Activated T-cell treated with anti-CD3 and anti-CD28 coated beads, Interleukin-2, amount 50 U/mL, for 72 hours (primary cell): ENCODE results near the gene TSC22D1. TPM values are rescaled to one million over a fixed set of nuclear protein-coding genes. Genes with fewer than 3 reads are reported as not detected.

Source experiments
- ATAC-seq, 2 donors: fragments of 150-1000 bp; cut with Tn5 transposase; replicated peaks in 1 of 2; 2 replicates each; pipeline ENCODE4 v1.10.0; 2021; ENCODE audit warnings: moderate library complexity in 2 of 2, mild to moderate bottlenecking in 1 of 2
- DNase-seq, 2 donors: peaks; one replicate each; pipeline ENCODE4 v3.0.0; 2021 to 2022; ENCODE audit warnings: mixed read lengths in 1 of 2
- H3K27ac Mint-ChIP-seq: one replicate; pipeline ENCODE4 v1.8.0; 2022; ENCODE audit warnings: mild to moderate bottlenecking, moderate library complexity, mixed read lengths
- H3K27me3 Mint-ChIP-seq: one replicate; pipeline ENCODE4 v1.8.0; 2022; ENCODE audit warnings: low read depth, mixed read lengths
- H3K36me3 Mint-ChIP-seq, 2 donors: one replicate each; pipeline ENCODE4 v1.8.0; 2022; ENCODE audit warnings: mixed read lengths in 2 of 2, mild to moderate bottlenecking in 1 of 2; ENCODE audit not compliant: insufficient read depth in 2 of 2
- H3K4me1 Mint-ChIP-seq: one replicate; pipeline ENCODE4 v1.8.0; 2022; ENCODE audit warnings: low read depth, mixed read lengths
- H3K4me3 Mint-ChIP-seq, 2 donors: one replicate each; pipeline ENCODE4 v1.8.0; 2022; ENCODE audit warnings: mild to moderate bottlenecking in 2 of 2, mixed read lengths in 2 of 2, moderate library complexity in 2 of 2
- H3K9me3 Mint-ChIP-seq, 2 donors: one replicate each; pipeline ENCODE4 v1.8.0; 2022; ENCODE audit warnings: mixed read lengths in 2 of 2
- total RNA-seq, 2 donors: library from RNA; stranded (reverse); gene quantifications; one replicate each; pipeline ENCODE4 v1.2.3, GENCODE V29; 2022

Gene TSC22D1
- total RNA-seq, 2 donors from 2014 or later: 11.8 to 20.3 TPM

- no peak for DNase-seq
- Mint-ChIP-seq H3K4me1 (peaks cover 5% of the 10 kb centered on the region), H3K4me3 (no peak overlapping the region), H3K9me3 (no peaks in the 10 kb centered on the region), H3K27me3 (peaks cover 12% of the 10 kb centered on the region), H3K27ac (no peak overlapping the region), H3K36me3 (no peaks in the 10 kb centered on the region)
- ATAC-seq: no peak
Observed at GRCh38 chr13:44410328-44410859, 165.7 kb downstream of the TSC22D1 start.

- no peaks in the 10 kb centered on the region for H3K9me3 Mint-ChIP-seq
- no peaks in the 10 kb centered on the region for H3K36me3 Mint-ChIP-seq
- DNase-seq (no peak), ATAC-seq (no peak)
- peaks cover 5% of the 10 kb centered on the region for H3K4me1 Mint-ChIP-seq
- H3K4me3 Mint-ChIP-seq: no peak overlapping the region
- H3K27me3 Mint-ChIP-seq: peaks cover 12% of the 10 kb centered on the region
- H3K27ac Mint-ChIP-seq: no peak overlapping the region
Observed at GRCh38 chr13:44409595-44409994, 166.5 kb downstream of the TSC22D1 start.

- Mint-ChIP-seq H3K27me3 (peaks cover 12% of the 10 kb centered on the region), H3K27ac (no peak overlapping the region), H3K36me3 (no peaks in the 10 kb centered on the region), H3K4me1 (peaks cover 1% of the 10 kb centered on the region), H3K4me3 (no peak overlapping the region), H3K9me3 (no peaks in the 10 kb centered on the region)
- no peak for ATAC-seq
- DNase-seq: no peak
Observed at GRCh38 chr13:44407891-44408290, 168.2 kb downstream of the TSC22D1 start.

- DNase-seq: no peak
- H3K4me1 Mint-ChIP-seq: no peaks in the 10 kb centered on the region
Observed at GRCh38 chr13:44407379-44407778, 168.8 kb downstream of the TSC22D1 start.

GRCh38 chr13:44406617-44407016 lies 169.5 kb downstream of the TSC22D1 start:
- no peaks in the 10 kb centered on the region for H3K4me1 Mint-ChIP-seq
- DNase-seq (no peak), ATAC-seq (no peak)
- no peaks in the 10 kb centered on the region for H3K36me3 Mint-ChIP-seq
- no peak overlapping the region for H3K27ac Mint-ChIP-seq
- no peak overlapping the region for H3K4me3 Mint-ChIP-seq
- no peaks in the 10 kb centered on the region for H3K9me3 Mint-ChIP-seq
- H3K27me3 Mint-ChIP-seq: peaks cover 12% of the 10 kb centered on the region

More at GRCh38 chr13:44407379-44407778, 168.8 kb downstream of the TSC22D1 start:
- ATAC-seq: no peak
- peaks cover 12% of the 10 kb centered on the region for H3K27me3 Mint-ChIP-seq
- no peak overlapping the region for H3K4me3 Mint-ChIP-seq
- no peaks in the 10 kb centered on the region for H3K9me3 Mint-ChIP-seq
- H3K36me3 Mint-ChIP-seq: no peaks in the 10 kb centered on the region
- H3K27ac Mint-ChIP-seq: no peak overlapping the region

GRCh38 chr13:44404261-44405132 lies 171.6 kb downstream of the TSC22D1 start:
- ATAC-seq: no peak
- no peak overlapping the region for H3K27ac Mint-ChIP-seq
- no peak for DNase-seq
- no peaks in the 10 kb centered on the region for H3K4me1 Mint-ChIP-seq
- H3K9me3 Mint-ChIP-seq: no peaks in the 10 kb centered on the region
- H3K36me3 Mint-ChIP-seq: no peaks in the 10 kb centered on the region
- H3K27me3 Mint-ChIP-seq: peaks cover 12% of the 10 kb centered on the region
- no peak overlapping the region for H3K4me3 Mint-ChIP-seq

GRCh38 chr13:44403461-44404056 lies 172.6 kb downstream of the TSC22D1 start:
- Mint-ChIP-seq H3K27ac (no peak overlapping the region), H3K4me3 (no peak overlapping the region), H3K36me3 (no peaks in the 10 kb centered on the region), H3K27me3 (peaks cover 12% of the 10 kb centered on the region), H3K9me3 (no peaks in the 10 kb centered on the region), H3K4me1 (no peaks in the 10 kb centered on the region)
- ATAC-seq: no peak
- DNase-seq: no peak

GRCh38 chr13:44402899-44403445 lies 173.2 kb downstream of the TSC22D1 start:
- H3K36me3 Mint-ChIP-seq: no peaks in the 10 kb centered on the region
- no peak for DNase-seq
- no peak overlapping the region for H3K27ac Mint-ChIP-seq
- H3K4me3 Mint-ChIP-seq: no peak overlapping the region
- no peaks in the 10 kb centered on the region for H3K4me1 Mint-ChIP-seq
- no peaks in the 10 kb centered on the region for H3K9me3 Mint-ChIP-seq
- no peak for ATAC-seq
- peaks cover 12% of the 10 kb centered on the region for H3K27me3 Mint-ChIP-seq

GRCh38 chr13:44401577-44401976 lies 174.6 kb downstream of the TSC22D1 start:
- no peak for ATAC-seq
- Mint-ChIP-seq H3K4me1 (no peaks in the 10 kb centered on the region), H3K27ac (no peak overlapping the region), H3K9me3 (no peaks in the 10 kb centered on the region), H3K4me3 (no peak overlapping the region), H3K27me3 (peaks cover 6% of the 10 kb centered on the region), H3K36me3 (no peaks in the 10 kb centered on the region)
- DNase-seq: no peak

GRCh38 chr13:44400736-44401135 lies 175.4 kb downstream of the TSC22D1 start:
- DNase-seq: no peak
- H3K36me3 Mint-ChIP-seq: no peaks in the 10 kb centered on the region
- H3K27me3 Mint-ChIP-seq: no peaks in the 10 kb centered on the region
- no peaks in the 10 kb centered on the region for H3K4me1 Mint-ChIP-seq
- H3K27ac Mint-ChIP-seq: no peak overlapping the region
- no peaks in the 10 kb centered on the region for H3K9me3 Mint-ChIP-seq
- no peak for ATAC-seq
- no peak overlapping the region for H3K4me3 Mint-ChIP-seq

- H3K4me1 Mint-ChIP-seq: no peaks in the 10 kb centered on the region
- H3K27ac Mint-ChIP-seq: no peak overlapping the region
- no peak for ATAC-seq
- H3K9me3 Mint-ChIP-seq: no peaks in the 10 kb centered on the region
- no peak for DNase-seq
- H3K27me3 Mint-ChIP-seq: no peaks in the 10 kb centered on the region
- H3K4me3 Mint-ChIP-seq: no peak overlapping the region
- H3K36me3 Mint-ChIP-seq: no peaks in the 10 kb centered on the region
Observed at GRCh38 chr13:44399074-44399473, 177.1 kb downstream of the TSC22D1 start.

GRCh38 chr13:44398606-44399005 lies 177.5 kb downstream of the TSC22D1 start:
- Mint-ChIP-seq H3K9me3 (no peaks in the 10 kb centered on the region), H3K36me3 (no peaks in the 10 kb centered on the region), H3K4me1 (no peaks in the 10 kb centered on the region), H3K4me3 (no peak overlapping the region), H3K27ac (no peak overlapping the region), H3K27me3 (peaks cover 2% of the 10 kb centered on the region)
- DNase-seq (no peak), ATAC-seq (no peak)

GRCh38 chr13:44397766-44398223 lies 178.3 kb downstream of the TSC22D1 start:
- Mint-ChIP-seq H3K9me3 (no peaks in the 10 kb centered on the region), H3K4me1 (no peaks in the 10 kb centered on the region), H3K27me3 (peaks cover 10% of the 10 kb centered on the region), H3K27ac (no peak overlapping the region), H3K36me3 (no peaks in the 10 kb centered on the region), H3K4me3 (no peak overlapping the region)
- ATAC-seq: no peak
- no peak for DNase-seq
